ENCODE data around the gene ELK4.
"Not testable (repeated sequence)": the region's sequence is repeated elsewhere in the genome, so short reads cannot be mapped to it uniquely, and the experiment has no call there.

Gene ELK4

GRCh38 chr1:205665201-205666045, 33.6 kb upstream of the ELK4 start:
- in situ Hi-C loops (cut with MboI; ENCODE audit: low sequenced_read_pairs): no loop called here

DNA sequence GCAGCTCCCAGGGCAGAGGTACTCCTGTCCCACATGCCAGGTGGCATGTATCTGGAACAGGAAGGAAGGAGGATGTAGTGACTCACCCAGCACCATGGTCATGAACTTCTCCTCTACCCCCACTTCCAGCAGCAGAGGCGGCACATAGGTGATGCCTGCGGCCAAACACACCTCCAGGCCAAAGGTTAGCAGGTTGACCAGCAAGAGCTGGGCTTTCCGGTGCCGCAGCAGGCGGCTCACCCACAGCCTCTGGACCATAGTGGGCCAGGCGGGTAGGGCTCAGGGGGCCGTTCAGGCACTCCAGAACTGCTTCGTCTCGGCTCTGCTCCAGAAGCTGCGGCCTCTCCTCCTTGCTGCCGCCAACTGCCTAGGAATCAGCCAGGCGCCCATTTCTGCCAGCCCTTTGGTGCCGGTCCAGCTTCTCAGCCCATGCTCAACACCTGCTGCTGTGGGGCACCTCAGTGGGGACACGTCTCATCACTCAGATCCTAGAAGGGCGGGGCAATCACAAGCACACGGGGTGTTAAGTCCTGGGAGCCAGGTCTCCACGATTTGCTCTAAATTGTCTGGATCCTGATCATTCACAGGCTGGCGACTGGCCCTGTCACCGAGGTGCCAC, 32.7 kb upstream of the ELK4 start:
- in situ Hi-C loops (cut with MboI; ENCODE audit: low sequenced_read_pairs): no loop called here

GRCh38 chr1:205663286-205663936, 31.6 kb upstream of the ELK4 start:
- in situ Hi-C loops (cut with MboI; ENCODE audit: low sequenced_read_pairs): no loop called here

GRCh38 chr1:205662791-205663190, 31.0 kb upstream of the ELK4 start:
- in situ Hi-C loops (cut with MboI; ENCODE audit: low sequenced_read_pairs): no loop called here

DNA sequence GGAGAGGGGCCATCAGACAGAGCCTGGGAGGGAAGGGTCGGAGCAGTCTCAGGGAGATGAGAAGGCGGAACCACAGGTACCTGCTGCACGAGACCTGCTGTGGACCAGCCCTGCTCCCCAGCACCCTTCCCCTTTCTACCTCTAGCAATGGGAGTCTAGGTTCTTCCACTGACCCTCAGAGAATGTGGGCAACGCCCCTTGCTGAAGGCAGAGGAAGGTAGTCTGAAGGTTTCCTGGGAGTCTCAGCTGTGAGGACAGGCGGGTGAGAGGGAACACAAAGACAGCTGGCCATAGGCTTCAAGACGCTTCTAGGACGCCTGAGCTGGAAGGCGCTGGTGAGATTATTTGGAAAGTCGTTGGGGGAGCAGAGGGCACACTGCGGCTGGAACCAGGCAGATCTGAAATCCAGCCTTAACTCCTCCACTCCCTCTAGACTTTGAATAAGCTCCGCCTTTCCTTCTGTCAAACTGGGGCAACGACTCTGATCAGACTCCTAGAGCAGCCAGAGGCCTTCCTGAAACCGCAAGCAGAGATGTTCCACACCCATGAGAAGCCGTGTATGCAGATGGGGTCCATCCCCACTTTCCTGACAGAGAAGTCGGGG, 30.4 kb upstream of the ELK4 start:
- in situ Hi-C loops (cut with MboI; ENCODE audit: low sequenced_read_pairs): no loop called here

GRCh38 chr1:205661429-205662134, 29.8 kb upstream of the ELK4 start:
- in situ Hi-C loops (cut with MboI; ENCODE audit: low sequenced_read_pairs): no loop called here

GRCh38 chr1:205660361-205660760, 28.6 kb upstream of the ELK4 start:
- in situ Hi-C loops (cut with MboI; ENCODE audit: low sequenced_read_pairs): no loop called here

- in situ Hi-C loops (cut with MboI; ENCODE audit: low sequenced_read_pairs): loop anchor here (10.0 kb wide), 1 partner anchor 134 kb away; no protein-coding TSS in a partner anchor
These were observed 27.3 kb upstream of the ELK4 start for GRCh38 chr1:205658943-205659581.

DNA sequence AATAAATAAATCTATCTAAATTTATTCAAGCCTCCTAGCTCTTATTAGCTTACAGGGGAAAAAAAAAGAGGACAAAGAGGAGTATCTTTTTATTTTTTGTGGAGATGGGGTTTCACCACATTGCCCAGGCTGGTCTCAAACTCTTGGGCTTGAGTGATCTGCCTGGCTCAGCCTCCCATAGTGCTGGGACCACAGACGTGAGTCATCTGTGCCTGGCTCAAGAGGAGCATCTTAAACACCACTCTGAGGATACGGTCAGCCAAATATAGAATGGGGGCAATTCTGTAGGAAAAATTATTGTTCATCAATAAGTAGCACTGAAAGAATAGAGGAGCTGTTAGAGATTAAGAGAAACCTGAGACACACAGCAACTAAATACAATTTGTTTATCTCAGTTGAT, 24.4 kb upstream of the ELK4 start:
- in situ Hi-C loops (cut with MboI; ENCODE audit: low sequenced_read_pairs): loop anchor here (10.0 kb wide), 1 partner anchor 131 kb away; no protein-coding TSS in a partner anchor

DNA sequence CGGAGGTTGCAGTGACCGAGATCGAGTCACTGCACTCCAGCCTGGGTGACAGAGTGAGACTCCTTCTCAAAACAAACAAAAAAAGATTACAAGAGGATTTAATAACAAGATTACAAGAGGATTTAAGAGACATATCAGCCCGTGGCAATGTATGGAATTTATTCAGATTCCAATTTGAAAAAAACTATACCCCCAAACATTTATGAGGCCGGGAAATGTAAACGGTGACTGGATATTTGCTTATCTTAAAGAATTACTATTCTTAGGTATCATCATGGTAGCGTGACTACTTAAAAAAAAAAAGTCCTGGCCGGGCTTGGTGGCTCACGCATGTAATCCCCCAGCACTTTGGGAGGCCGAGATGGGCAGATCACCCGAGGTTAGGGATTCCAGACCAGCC, 21.2 kb upstream of the ELK4 start:
- in situ Hi-C loops (cut with MboI; ENCODE audit: low sequenced_read_pairs): loop anchor here (10.0 kb wide), 1 partner anchor 128 kb away; no protein-coding TSS in a partner anchor

DNA sequence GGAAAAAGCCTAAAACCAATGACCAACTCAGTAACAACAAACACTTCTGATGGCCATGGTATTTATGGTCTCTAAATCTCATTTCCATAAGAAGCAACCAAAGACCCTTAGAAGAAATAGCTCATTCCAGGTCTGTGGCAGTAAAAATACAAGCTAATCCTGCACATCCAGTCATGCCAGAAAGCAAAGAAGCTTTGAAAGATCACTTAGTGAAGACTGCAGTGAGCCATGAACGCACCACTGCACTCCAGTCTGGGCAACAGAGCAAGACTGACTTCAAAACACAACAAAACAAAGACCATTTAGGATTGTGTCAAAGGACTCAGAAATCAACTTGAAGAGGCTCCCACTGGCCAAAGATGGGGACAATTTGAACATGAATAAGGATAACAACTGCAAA, 18.4 kb upstream of the ELK4 start:
- in situ Hi-C loops (cut with MboI; ENCODE audit: low sequenced_read_pairs): loop anchor here (10.0 kb wide), 1 partner anchor 125 kb away; no protein-coding TSS in a partner anchor

- in situ Hi-C loops (cut with MboI; ENCODE audit: low sequenced_read_pairs): no loop called here
These were observed 13.7 kb upstream of the ELK4 start for GRCh38 chr1:205645519-205645918.

- in situ Hi-C loops (cut with MboI; ENCODE audit: low sequenced_read_pairs): loop anchor here (5.0 kb wide), 1 partner anchor 55 kb away; no protein-coding TSS in a partner anchor
These were observed 11.0 kb upstream of the ELK4 start for GRCh38 chr1:205642679-205643307.

- in situ Hi-C loops (cut with MboI; ENCODE audit: low sequenced_read_pairs): no loop called here
These were observed 7.8 kb upstream of the ELK4 start for GRCh38 chr1:205639567-205639966.

- in situ Hi-C loops (cut with MboI; ENCODE audit: low sequenced_read_pairs): no loop called here
These were observed 6.2 kb upstream of the ELK4 start for GRCh38 chr1:205637854-205638468.

- in situ Hi-C loops (cut with MboI; ENCODE audit: low sequenced_read_pairs): no loop called here
These were observed 4.9 kb upstream of the ELK4 start for GRCh38 chr1:205636732-205637131.

GRCh38 chr1:205636138-205636530, 4.3 kb upstream of the ELK4 start:
- in situ Hi-C loops (cut with MboI; ENCODE audit: low sequenced_read_pairs): not testable (repeated sequence)

DNA sequence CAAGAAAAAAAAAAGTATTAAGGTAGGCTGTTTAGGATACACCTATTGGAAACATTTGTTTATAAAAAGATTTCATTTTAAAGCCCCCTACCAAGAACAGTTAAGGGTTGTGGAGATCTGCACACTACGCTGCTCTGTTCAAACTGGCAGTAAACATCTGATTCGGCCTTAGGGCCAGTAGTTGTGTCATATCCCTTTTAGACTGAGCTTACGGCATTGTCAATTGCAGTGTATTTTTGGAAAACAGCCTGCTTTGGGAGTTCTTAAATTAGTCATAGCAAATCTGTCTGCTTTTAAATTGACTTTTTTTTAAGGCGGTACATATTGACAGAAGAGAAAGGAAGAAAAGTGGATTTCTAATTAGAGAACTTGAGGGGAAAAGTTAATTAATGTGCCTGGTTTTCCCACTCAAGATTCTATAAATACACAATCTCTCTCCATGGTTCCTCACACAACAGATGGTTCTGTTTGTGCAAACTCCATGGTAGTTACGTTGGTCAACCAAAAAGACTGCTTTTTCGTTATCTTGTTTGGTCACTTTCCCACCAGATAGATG, 1.7 kb upstream of the ELK4 start:
- in situ Hi-C loops (cut with MboI; ENCODE audit: low sequenced_read_pairs): no loop called here

DNA sequence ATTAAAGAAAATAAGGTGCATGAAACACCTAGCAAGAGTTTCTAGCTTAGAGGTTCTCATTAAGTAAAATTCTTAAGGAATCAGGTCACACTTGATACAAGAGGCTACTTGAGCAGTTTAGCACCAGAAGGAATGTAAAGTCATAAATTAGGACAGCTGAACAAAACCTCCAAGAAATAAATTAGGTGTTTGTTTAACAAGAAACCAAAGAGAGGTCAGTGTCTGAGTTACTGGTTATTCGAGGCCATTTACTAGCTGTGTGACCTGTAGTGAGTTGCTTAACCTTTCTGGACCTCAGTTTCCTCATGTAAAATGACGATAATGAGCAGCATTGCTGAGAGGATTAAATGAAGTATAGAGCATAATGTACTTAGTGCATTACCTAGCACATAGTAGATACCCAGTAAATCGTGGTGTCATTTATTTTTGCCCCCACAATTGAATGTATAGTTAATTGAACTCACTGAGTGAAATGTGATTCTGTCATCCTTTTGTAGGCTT, 908 bp upstream of the ELK4 start:
- in situ Hi-C loops (cut with MboI; ENCODE audit: low sequenced_read_pairs): no loop called here

All from HL-60/S4 (cell line).